ENCODE data around the gene CCDC63.

Gene CCDC63

DNA sequence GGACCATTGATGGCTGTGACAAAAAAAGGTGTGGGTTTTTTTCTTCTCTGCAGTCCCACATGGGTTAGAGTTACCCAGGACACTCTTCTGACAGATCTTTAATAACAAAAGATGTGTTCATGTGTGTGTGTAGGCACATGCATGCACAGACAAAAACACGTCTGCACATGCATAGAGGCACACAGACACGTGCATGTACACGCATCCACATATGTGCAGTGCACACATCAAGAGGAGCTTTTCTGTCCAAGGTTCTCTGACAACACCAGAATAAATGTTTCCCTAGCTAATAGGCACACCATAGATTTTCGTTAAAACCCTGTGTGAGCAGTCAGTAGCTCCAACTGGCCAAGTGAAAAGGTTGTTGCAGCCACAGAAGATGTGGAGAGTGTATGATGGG lies 76.4 kb downstream of the CCDC63 start:
- TF ChIP-seq, protein P1, sequence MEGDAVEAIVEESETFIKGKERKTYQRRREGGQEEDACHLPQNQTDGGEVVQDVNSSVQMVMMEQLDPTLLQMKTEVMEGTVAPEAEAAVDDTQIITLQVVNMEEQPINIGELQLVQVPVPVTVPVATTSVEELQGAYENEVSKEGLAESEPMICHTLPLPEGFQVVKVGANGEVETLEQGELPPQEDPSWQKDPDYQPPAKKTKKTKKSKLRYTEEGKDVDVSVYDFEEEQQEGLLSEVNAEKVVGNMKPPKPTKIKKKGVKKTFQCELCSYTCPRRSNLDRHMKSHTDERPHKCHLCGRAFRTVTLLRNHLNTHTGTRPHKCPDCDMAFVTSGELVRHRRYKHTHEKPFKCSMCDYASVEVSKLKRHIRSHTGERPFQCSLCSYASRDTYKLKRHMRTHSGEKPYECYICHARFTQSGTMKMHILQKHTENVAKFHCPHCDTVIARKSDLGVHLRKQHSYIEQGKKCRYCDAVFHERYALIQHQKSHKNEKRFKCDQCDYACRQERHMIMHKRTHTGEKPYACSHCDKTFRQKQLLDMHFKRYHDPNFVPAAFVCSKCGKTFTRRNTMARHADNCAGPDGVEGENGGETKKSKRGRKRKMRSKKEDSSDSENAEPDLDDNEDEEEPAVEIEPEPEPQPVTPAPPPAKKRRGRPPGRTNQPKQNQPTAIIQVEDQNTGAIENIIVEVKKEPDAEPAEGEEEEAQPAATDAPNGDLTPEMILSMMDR (IDR thresholded peaks at IDR 0.05; ENCODE audit: control insufficient read depth, extremely low read depth, insufficient read depth) = no peak
- H3K4me3 ChIP-seq (ENCODE audit: low read depth, low read length) = no peak overlapping the region
- DNase-seq (ENCODE audit: low read depth) = no peak

GRCh38 chr12:110923692-110924334 lies 77.0 kb downstream of the CCDC63 start:
- TF ChIP-seq, protein P1 (IDR thresholded peaks at IDR 0.05; ENCODE audit: control insufficient read depth, extremely low read depth, insufficient read depth) = no peak
- no peak overlapping the region for H3K4me3 ChIP-seq (ENCODE audit: low read depth, low read length)
- no peak for DNase-seq (ENCODE audit: low read depth)

- no peak overlapping the region for H3K4me3 ChIP-seq (ENCODE audit: low read depth, low read length)
- no peak for DNase-seq (ENCODE audit: low read depth)
- TF ChIP-seq, protein P1 (IDR thresholded peaks at IDR 0.05; ENCODE audit: control insufficient read depth, extremely low read depth, insufficient read depth) = no peak
Observed at GRCh38 chr12:110927546-110927945, 80.8 kb downstream of the CCDC63 start.

DNA sequence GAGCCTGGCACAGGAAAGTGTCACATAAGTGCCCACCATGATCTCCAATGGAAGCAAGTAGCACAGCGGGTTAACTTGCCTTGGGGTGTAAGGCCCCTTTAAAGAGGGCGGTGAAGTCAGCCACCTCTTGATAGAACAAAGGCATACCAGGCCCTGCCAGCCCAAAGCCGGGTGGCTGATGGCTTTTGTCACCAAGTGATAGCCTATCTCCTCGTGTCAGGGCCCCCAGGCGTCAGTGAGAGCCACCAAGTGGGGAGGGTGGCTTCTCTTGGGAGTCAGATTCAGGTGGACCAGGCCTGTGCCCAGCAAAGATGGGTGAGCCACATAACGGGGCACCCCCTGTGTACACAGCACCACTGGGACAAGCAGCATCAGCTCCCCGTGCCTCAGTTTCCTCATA lies 81.9 kb downstream of the CCDC63 start:
- no peak overlapping the region for H3K4me3 ChIP-seq (ENCODE audit: low read depth, low read length)
- TF ChIP-seq, protein P1 (IDR thresholded peaks at IDR 0.05; ENCODE audit: control insufficient read depth, extremely low read depth, insufficient read depth) = no peak
- DNase-seq (ENCODE audit: low read depth) = no peak

- DNase-seq (ENCODE audit: low read depth) = no peak
- no peak overlapping the region for H3K4me3 ChIP-seq (ENCODE audit: low read depth, low read length)
- TF ChIP-seq, protein P1 (IDR thresholded peaks at IDR 0.05; ENCODE audit: control insufficient read depth, extremely low read depth, insufficient read depth) = no peak
Observed at GRCh38 chr12:110929818-110930217, 83.0 kb downstream of the CCDC63 start.

DNA sequence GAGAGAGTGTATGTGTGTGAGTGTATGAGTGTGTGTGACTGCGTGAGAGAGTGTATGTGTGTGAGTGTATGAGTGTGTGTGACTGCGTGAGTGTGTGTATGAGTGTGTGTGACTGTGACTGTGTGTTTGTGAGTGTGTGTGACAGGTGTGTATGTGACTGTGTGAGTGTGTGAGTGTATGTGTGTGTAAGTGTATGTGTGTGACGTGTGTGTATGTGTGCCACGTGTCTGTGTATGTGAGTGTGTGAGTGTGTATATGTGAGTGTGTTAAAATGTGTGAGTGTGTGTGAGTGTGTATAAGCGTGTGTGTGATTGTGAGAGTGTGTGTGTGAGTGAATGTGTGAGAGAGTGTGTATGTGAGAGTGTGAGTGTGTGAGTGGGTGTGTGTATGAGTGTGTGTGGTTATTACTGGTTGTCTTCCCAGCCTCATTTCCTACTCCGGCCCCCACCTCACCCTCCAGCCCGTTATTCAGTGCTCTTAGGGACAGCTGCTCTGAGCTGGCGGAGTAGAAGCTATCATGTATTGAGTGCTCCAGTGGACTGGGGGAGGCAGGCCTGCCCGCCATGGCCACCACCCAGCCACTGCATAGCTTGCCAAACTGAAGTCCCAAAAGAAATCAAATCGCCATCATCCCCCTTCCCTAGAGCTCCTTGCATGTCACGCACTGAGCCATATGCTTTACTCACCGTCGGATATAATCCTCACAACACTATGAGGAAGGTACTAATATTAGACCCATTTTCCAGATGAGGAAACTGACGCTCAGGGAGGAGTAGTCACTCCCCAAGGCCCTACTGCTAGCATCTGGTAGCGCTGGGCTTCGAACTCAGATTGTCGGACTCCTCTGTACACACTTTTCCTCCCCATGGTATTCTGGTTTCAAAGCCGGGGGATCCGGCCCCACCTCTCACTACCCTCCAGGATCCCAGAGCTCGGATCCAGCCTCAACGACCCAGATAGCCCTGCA lies 83.8 kb downstream of the CCDC63 start:
- TF ChIP-seq, protein P1 (IDR thresholded peaks at IDR 0.05; ENCODE audit: control insufficient read depth, extremely low read depth, insufficient read depth) = no peak
- no peak overlapping the region for H3K4me3 ChIP-seq (ENCODE audit: low read depth, low read length)
- no peak for DNase-seq (ENCODE audit: low read depth)

Data from LNCaP clone FGC (cell line).